Pancreas (tissue), 10 donors: ENCODE results near the gene STK24. TPM values are rescaled to one million over a fixed set of nuclear protein-coding genes. Genes with fewer than 3 reads are reported as not detected.

ENCODE experiments used
- ATAC-seq, 4 donors: fragments of 200-7000 bp; cut with Tn5 transposase; one replicate each; pipeline versions ENCODE4 v1.8.0 to v1.9.1; 2020; ENCODE audit warnings: mild to moderate bottlenecking in 4 of 4, moderate library complexity in 4 of 4
- DNase-seq, 6 donors: peaks; one replicate each; pipeline ENCODE4 v3.0.0-alpha.2; 2020
- FAIRE-seq: peaks from 2 replicates; lab custom pipeline; 2012; peaks lifted over from hg19 to GRCh38; lab: Jason Lieb, UNC
- H3K27ac ChIP-seq, 4 donors: fragments of 200-600 bp; sonication (generic); 1 replicate in 3 of 4; 2 replicates in 1 of 4; pipeline versions ENCODE4 v1.5.0 to v1.8.0; 2020
- H3K27me3 ChIP-seq, 4 donors: fragments of 200-600 bp; one replicate each; pipeline ENCODE4 v1.8.0; 2021
- H3K36me3 ChIP-seq, 3 donors: fragments of 200-600 bp; sonication (generic) in 1 of 3; one replicate each; pipeline versions ENCODE4 v1.5.0 to v1.8.0; 2020 to 2021
- H3K4me1 ChIP-seq, 3 donors: fragments of 200-600 bp; one replicate each; pipeline ENCODE4 v1.8.0; 2021
- H3K4me3 ChIP-seq, 4 donors: fragments of 200-600 bp; sonication (generic) in 2 of 4; one replicate each; pipeline versions ENCODE4 v1.5.0 to v1.8.0; 2020 to 2021
- H3K9me3 ChIP-seq, 4 donors: fragments of 200-600 bp; one replicate each; pipeline ENCODE4 v1.8.0; 2021
- WGBS, 2 donors: extraction: QIAGEN DNeasy Blood & Tissue Kit; methylation state at CpG; one replicate each; pipeline ENCODE4 v1.1.7; 2013; 5-methylcytosine and 5-hydroxymethylcytosine counted together
- intact Hi-C, 3 donors: fragments of 100-400 bp; cut with DNase I; formaldehyde crosslinking; loops; one replicate each; pipeline versions ENCODE4 v1.11.1 to v1.14.2; 2022
- polyA plus RNA-seq, 2 donors: library from polyadenylated mRNA; stranded (reverse); fragments of 200-250 nt; gene quantifications; one replicate each; pipeline ENCODE4 v1.2.3, GENCODE V29; 2013
- total RNA-seq, 6 donors: library from RNA; stranded (reverse); fragmentation: NEBNext Ultra II Directional in 4 of 6; extraction: Animal tissue kit (Norgen Biotek cat#: 25700) in 4 of 6; gene quantifications; one replicate each; pipeline versions ENCODE4 v1.2.1 to v1.2.4, GENCODE V29; 2021 to 2023
- TF ChIP-seq, protein P1 (sequence below), 4 donors: fragments of 200-600 bp; sonication (generic) in 3 of 4; IDR thresholded peaks; one replicate each; pipeline versions ENCODE4 v1.5.0 to v1.8.0; 2021; ENCODE audit warnings: antibody characterized with exemption in 4 of 4
- donor health status: healthy with polysubstance abuse.
- donor health status: DM: no; HTN: no; CAD: no; lungs with moderate emphysema.
- donor health status: DM: no; HTN: no; CAD: no.
- donor health status: control.
- donor health status: control.
- donor health status: Bipolar disorder and iron deficiency.
- donor health status: DM: yes; HTN: yes; CAD: no.
- donor health status: DM: no; HTN: no; CAD: no.
- donor health status: DM: no; HTN: no; CAD: no.
- donor health status: DM: yes; HTN: yes; CAD: no.

Gene STK24
- total and polyA plus RNA-seq, 8 donors: 15.5 to 55.7 (median 37.4) TPM

DNA sequence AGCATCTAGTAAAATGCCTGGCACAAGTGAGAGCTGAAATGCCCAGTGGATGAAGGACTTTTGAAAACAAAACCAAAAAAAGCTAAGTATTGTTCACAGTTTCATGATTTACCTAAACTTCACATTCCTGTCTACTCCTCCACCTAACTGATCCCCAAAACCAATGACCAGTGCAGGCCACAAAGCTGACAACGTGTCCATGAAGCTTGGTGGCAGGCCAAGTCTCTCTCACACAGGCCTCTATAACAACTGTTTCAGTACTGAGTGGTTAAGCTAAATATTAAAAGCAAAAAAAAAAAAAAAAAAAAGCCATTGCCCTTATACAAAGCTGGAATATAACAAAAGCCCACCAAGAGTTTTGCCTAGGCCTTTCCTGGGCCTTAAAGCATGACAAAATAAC, 36.4 kb downstream of the STK24 start:
- TF ChIP-seq, protein P1, sequence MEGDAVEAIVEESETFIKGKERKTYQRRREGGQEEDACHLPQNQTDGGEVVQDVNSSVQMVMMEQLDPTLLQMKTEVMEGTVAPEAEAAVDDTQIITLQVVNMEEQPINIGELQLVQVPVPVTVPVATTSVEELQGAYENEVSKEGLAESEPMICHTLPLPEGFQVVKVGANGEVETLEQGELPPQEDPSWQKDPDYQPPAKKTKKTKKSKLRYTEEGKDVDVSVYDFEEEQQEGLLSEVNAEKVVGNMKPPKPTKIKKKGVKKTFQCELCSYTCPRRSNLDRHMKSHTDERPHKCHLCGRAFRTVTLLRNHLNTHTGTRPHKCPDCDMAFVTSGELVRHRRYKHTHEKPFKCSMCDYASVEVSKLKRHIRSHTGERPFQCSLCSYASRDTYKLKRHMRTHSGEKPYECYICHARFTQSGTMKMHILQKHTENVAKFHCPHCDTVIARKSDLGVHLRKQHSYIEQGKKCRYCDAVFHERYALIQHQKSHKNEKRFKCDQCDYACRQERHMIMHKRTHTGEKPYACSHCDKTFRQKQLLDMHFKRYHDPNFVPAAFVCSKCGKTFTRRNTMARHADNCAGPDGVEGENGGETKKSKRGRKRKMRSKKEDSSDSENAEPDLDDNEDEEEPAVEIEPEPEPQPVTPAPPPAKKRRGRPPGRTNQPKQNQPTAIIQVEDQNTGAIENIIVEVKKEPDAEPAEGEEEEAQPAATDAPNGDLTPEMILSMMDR (IDR thresholded peaks at IDR 0.05): no peak
- intact Hi-C loops: no loop called here
- H3K4me1 ChIP-seq: peaks cover 4 to 30% (median 20%) of the 10 kb centered on the region in 3 donors
- ATAC-seq (peak in 2 of 4 donors; percentile 25 to 38), FAIRE-seq (no peak), DNase-seq (no peak)
- H3K27me3 ChIP-seq: no peaks in the 10 kb centered on the region
- 24 to 34% methylated on average over 1 of the region's 1 CpG for WGBS, 2 donors
- no peaks in the 10 kb centered on the region for H3K36me3 ChIP-seq
- H3K9me3 ChIP-seq: no peaks in the 10 kb centered on the region
- no peak overlapping the region for H3K4me3 ChIP-seq
- H3K27ac ChIP-seq: no peak overlapping the region

DNA sequence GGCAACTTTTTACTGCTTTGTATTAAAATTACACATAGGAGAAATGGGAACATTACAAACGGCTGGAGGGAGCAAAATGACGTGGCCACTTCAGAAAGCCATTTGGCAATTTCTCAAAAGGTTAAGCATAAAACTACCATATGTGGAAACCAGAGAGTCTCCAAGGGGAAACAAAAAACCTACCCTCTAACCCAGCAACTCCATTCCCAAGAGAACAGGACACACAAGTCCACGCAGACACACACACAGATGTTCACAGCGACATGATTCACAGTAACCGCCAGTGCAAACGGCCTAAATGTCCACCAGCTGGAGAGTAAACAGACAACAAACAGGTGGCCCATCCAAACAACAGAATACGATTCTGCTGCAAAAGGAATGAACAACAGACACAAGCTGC, 37.2 kb downstream of the STK24 start:
- no peak for ATAC-seq
- H3K4me3 ChIP-seq: no peak overlapping the region
- H3K27ac ChIP-seq: no peak overlapping the region
- no peak for FAIRE-seq
- WGBS, 2 donors: 80 to 87% methylated on average over 7 of the region's 7 CpGs
- peaks cover 5 to 35% (median 21%) of the 10 kb centered on the region in 3 donors for H3K4me1 ChIP-seq
- no peaks in the 10 kb centered on the region for H3K36me3 ChIP-seq
- TF ChIP-seq, protein P1 (IDR thresholded peaks at IDR 0.05): no peak
- DNase-seq: no peak
- intact Hi-C loops: no loop called here
- H3K9me3 ChIP-seq: no peaks in the 10 kb centered on the region
- no peaks in the 10 kb centered on the region for H3K27me3 ChIP-seq

DNA sequence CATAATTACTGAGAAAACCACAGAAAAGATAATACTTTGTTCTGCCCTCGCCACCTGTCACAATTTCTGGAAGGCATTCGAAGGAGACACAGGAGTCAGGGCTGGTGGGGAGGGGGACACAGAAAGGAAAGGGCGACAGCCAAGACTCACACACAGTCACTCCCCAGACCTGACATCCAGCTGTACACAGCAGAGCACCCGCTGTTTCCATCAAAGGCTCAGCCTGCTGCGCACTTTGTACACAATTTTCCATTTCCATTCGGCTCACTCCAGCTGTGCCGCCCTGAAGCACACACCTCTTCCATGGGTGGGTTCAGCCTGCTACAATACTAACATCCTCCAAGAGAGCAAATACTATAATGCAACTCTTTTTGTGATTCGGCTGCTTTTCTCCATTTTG, 38.0 kb downstream of the STK24 start:
- no peak for FAIRE-seq
- no peaks in the 10 kb centered on the region for H3K27me3 ChIP-seq
- TF ChIP-seq, protein P1 (IDR thresholded peaks at IDR 0.05): no peak
- ATAC-seq: no peak
- no peak overlapping the region for H3K4me3 ChIP-seq
- H3K9me3 ChIP-seq: no peaks in the 10 kb centered on the region
- no peak overlapping the region for H3K27ac ChIP-seq
- no peaks in the 10 kb centered on the region for H3K36me3 ChIP-seq
- peaks cover 5 to 41% (median 21%) of the 10 kb centered on the region in 3 donors for H3K4me1 ChIP-seq
- intact Hi-C loops: no loop called here
- WGBS, 2 donors: 93 to 99% methylated on average over 8 of the region's 8 CpGs
- no peak for DNase-seq

DNA sequence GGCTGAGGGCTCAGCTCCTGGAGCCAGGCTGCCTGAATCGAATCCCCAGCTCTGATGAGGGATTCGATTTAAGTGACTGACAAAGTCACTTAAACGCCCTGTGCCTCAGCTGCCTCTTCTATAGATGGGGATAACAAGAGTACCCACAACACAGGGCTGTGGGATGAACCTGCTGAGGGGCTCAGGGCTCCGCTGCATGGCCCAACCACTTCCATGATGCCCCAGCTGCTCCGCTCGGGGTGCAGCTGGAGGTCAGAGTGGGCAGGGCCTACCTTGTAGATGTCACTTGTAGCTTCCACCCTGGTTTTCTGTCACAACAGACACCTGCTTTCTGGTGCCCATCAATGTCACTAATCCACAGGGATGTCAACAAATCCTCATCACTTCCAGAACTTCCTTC, 39.2 kb downstream of the STK24 start:
- no peak overlapping the region for H3K4me3 ChIP-seq
- no peak for ATAC-seq
- intact Hi-C loops: no loop called here
- peaks cover 5 to 48% (median 21%) of the 10 kb centered on the region in 3 donors for H3K4me1 ChIP-seq
- FAIRE-seq: no peak
- no peaks in the 10 kb centered on the region for H3K36me3 ChIP-seq
- no peak for DNase-seq
- WGBS, 2 donors: 84 to 97% methylated on average over 6 of the region's 6 CpGs
- no peak overlapping the region for H3K27ac ChIP-seq
- H3K27me3 ChIP-seq: no peaks in the 10 kb centered on the region
- TF ChIP-seq, protein P1 (IDR thresholded peaks at IDR 0.05): no peak
- no peaks in the 10 kb centered on the region for H3K9me3 ChIP-seq

DNA sequence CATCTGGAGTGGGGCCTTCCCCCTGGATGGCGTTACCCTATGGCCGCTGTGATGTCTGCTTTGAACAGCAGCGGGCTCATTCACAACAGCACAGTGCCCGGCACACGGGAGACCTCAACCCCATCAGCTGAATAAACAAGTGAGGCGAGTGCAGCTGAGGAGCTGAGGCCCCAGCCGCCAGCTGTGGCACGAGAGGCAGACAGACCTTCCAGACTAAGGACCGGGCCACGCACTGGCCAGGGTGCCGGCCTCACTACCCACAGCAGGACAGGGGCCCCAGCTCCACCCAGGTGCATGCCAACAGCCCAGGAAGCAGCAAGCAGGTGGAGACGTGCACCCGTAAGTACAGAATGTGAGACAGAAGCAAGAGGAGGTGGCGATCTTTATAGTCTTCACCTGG, 39.6 kb downstream of the STK24 start:
- H3K9me3 ChIP-seq: no peaks in the 10 kb centered on the region
- WGBS, 2 donors: 82 to 89% methylated on average over 14 of the region's 14 CpGs
- no peak overlapping the region for H3K27ac ChIP-seq
- DNase-seq (peak in 1 of 6 donors; percentile 38), FAIRE-seq (no peak), ATAC-seq (no peak)
- no peaks in the 10 kb centered on the region for H3K36me3 ChIP-seq
- H3K27me3 ChIP-seq: no peaks in the 10 kb centered on the region
- peaks cover 5 to 48% (median 21%) of the 10 kb centered on the region in 3 donors for H3K4me1 ChIP-seq
- intact Hi-C loops: no loop called here
- TF ChIP-seq, protein P1 (IDR thresholded peaks at IDR 0.05): no peak
- no peak overlapping the region for H3K4me3 ChIP-seq
